Measurements from ENCODE around the gene CPNE7. TPM values are rescaled to one million over a fixed set of nuclear protein-coding genes. Genes with fewer than 3 reads are reported as not detected.
"Not testable (repeated sequence)": the region's sequence is repeated elsewhere in the genome, so short reads cannot be mapped to it uniquely, and the experiment has no call there.

Gene CPNE7
- total RNA-seq, 1 donor from 2014 or later: 32.2 TPM

DNA sequence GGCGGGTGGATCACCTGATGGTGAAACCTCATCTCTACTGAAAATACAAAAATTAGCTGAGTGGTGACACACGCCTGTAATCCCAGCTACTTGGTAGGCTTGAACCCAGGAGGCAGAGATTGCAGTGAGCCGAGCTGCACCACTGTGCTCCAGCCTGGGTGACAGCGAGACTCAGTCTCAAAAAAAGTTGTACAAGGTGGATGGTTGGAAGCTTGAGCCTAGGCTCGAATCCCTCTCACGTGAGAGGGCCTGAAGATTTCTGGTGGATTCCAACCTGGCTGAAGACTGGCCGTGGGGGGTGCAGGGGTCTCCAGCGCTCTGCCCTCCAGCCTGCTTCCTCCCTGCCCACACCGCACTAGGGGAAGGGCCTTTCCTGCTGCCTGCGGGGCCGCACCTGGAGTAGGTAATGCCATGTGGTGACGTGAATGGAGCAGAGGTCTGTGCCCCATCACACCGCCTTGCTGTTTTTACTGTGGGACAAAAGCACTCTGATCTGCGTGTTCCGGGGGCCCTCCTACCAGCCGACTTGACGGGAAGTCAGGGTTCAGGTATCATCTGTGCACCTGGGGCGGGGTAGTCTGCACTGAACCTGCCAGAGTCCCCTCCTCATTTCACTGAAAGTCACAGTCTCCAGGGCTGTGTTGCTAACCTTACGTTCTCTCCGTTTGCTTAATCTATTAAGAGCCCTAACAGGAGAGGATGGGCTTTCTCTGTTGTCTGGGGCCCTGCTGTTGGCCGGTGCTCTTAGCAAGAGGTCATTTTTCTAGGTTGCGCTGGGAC lies 10.9 kb upstream of the CPNE7 start:
- intact Hi-C loops (cut with micrococcal nuclease): loop anchor here (5.0 kb wide), 1 partner anchor 752 kb away; the partner anchor contains the start of gene APRT
- no peaks in the 10 kb centered on the region for H3K9me3 Mint-ChIP-seq
- H3K27ac Mint-ChIP-seq: no peak overlapping the region
- peaks cover 46% of the 10 kb centered on the region for H3K4me1 Mint-ChIP-seq (ENCODE audit: low read depth)
- H3K36me3 Mint-ChIP-seq (ENCODE audit: low read depth): peaks cover 41% of the 10 kb centered on the region
- H3K27me3 Mint-ChIP-seq (ENCODE audit: insufficient read depth): no peaks in the 10 kb centered on the region
- peak overlapping the region; percentile 98 for H3K4me3 Mint-ChIP-seq
- no peak for DNase-seq (ENCODE audit: low spot score)

DNA sequence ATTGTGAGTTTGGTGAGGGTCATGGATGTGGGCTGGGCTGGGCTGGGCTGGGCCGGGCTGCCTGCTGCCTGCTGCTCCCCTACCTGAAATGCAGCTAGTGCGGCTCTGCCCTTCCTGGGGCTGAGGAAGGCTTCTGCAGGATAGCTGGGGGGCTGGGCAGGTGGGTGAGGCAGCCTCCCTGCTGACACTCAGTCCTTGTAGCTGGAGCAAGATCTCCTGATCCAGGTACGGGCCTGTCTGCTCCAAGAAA lies 10.4 kb upstream of the CPNE7 start:
- H3K4me1 Mint-ChIP-seq (ENCODE audit: low read depth): peaks cover 42% of the 10 kb centered on the region
- H3K9me3 Mint-ChIP-seq: no peaks in the 10 kb centered on the region

GRCh38 chr16:89565506-89566372 lies 9.8 kb upstream of the CPNE7 start:
- H3K4me1 Mint-ChIP-seq (ENCODE audit: low read depth): peaks cover 42% of the 10 kb centered on the region
- peak overlapping the region; percentile 29 for H3K27ac Mint-ChIP-seq
- H3K9me3 Mint-ChIP-seq: no peaks in the 10 kb centered on the region
- peak overlapping the region; percentile 69 for H3K4me3 Mint-ChIP-seq
- DNase-seq (ENCODE audit: low spot score): peak; percentile 38
- H3K27me3 Mint-ChIP-seq (ENCODE audit: insufficient read depth): no peaks in the 10 kb centered on the region
- intact Hi-C loops (cut with micrococcal nuclease): no loop called here
- H3K36me3 Mint-ChIP-seq (ENCODE audit: low read depth): peaks cover 41% of the 10 kb centered on the region

More for the DNA sequence above, 10.4 kb upstream of the CPNE7 start:
- DNase-seq (ENCODE audit: low spot score): no peak
- peaks cover 41% of the 10 kb centered on the region for H3K36me3 Mint-ChIP-seq (ENCODE audit: low read depth)
- intact Hi-C loops (cut with micrococcal nuclease): no loop called here
- H3K27me3 Mint-ChIP-seq (ENCODE audit: insufficient read depth): no peaks in the 10 kb centered on the region
- peak overlapping the region; percentile 69 for H3K4me3 Mint-ChIP-seq
- no peak overlapping the region for H3K27ac Mint-ChIP-seq

DNA sequence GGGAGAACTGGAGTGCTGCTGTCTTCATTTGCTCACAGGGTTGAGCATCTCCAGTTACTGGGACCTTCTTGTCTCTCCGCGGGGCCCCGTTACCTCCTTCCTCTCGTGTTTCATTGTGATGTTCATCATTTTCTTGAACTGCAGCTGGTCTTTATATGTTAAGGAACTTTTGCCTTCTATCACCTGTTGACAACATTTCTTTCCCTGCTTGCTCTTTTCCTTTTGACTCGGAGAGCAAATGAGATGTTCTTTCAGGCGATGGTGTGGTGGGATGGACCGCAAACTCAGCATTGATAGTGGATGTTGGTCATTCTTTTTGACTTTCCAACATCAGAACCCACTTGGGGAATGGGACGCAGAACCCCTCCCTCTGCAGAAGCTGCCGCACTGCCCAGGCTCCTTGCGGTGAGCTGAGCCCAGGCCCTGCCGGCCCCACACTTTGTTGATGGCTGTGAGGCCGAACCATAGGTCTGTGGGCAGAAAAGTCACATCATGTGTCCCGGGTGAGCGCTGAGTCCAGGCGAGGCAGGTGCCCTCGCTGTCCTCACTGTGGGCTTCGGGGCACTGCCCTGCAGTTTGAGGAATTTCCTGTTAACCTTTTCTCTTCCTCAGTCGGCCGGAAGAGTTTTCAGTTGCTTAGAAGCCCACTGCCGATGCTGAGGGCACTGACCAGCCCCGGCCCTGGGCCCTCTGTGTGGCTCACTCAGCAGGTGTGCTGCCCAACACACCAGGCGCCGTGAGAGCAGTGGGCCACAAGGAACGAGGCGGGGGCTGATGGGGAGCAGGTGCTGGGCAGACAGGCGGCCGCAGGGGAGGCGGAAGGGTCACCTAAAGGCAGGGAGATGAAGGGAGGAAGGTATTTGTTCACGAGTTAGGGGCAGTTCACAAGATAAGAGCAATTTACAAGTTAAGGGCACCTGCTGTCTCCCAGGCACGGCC lies 7.6 kb upstream of the CPNE7 start:
- H3K9me3 Mint-ChIP-seq: no peaks in the 10 kb centered on the region
- DNase-seq (ENCODE audit: low spot score): no peak
- intact Hi-C loops (cut with micrococcal nuclease): no loop called here
- peaks cover 11% of the 10 kb centered on the region for H3K27me3 Mint-ChIP-seq (ENCODE audit: insufficient read depth)
- no peak overlapping the region for H3K4me3 Mint-ChIP-seq
- peaks cover 36% of the 10 kb centered on the region for H3K4me1 Mint-ChIP-seq (ENCODE audit: low read depth)
- peaks cover 24% of the 10 kb centered on the region for H3K36me3 Mint-ChIP-seq (ENCODE audit: low read depth)
- no peak overlapping the region for H3K27ac Mint-ChIP-seq

- Mint-ChIP-seq H3K36me3 (ENCODE audit: low read depth) (peaks cover 10% of the 10 kb centered on the region), H3K4me1 (ENCODE audit: low read depth) (peaks cover 26% of the 10 kb centered on the region), H3K27me3 (ENCODE audit: insufficient read depth) (peaks cover 17% of the 10 kb centered on the region), H3K4me3 (no peak overlapping the region), H3K27ac (no peak overlapping the region), H3K9me3 (no peaks in the 10 kb centered on the region)
- intact Hi-C loops (cut with micrococcal nuclease): no loop called here
- no peak for DNase-seq (ENCODE audit: low spot score)
Measured at GRCh38 chr16:89569506-89570341, 5.8 kb upstream of the CPNE7 start.

DNA sequence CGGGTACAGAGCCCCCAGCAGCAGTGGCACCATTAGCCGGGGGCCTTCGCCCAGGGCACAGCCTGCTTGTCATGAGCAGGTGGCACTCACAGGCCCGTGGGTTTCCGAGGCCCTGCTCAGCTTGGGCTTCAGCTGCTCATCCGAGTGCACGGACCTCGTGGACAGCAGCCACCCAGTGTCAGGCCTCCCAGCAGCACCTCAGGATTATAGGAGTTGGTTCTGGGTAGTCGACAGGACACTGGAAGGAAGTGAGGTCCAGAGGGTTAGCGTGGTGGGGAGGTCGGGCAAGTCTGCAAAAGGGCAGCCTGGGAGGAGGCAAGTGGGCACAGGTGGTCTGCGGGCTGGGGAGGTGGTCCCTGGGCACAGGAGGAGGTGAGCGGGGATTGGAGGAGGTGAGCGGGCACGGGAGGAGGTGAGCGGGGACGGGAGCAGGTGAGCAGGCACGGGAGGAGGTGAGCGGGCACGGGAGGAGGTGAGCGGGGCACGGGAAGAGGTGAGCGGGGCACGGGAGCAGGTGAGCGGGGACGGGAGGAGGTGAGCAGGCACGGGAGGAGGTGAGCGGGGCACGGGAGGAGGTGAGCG lies 5.1 kb upstream of the CPNE7 start:
- Mint-ChIP-seq H3K4me3 (no peak overlapping the region), H3K27me3 (ENCODE audit: insufficient read depth) (peaks cover 17% of the 10 kb centered on the region), H3K4me1 (ENCODE audit: low read depth) (peaks cover 21% of the 10 kb centered on the region), H3K9me3 (no peaks in the 10 kb centered on the region), H3K36me3 (ENCODE audit: low read depth) (peaks cover 3% of the 10 kb centered on the region), H3K27ac (no peak overlapping the region)
- intact Hi-C loops (cut with micrococcal nuclease): no loop called here
- DNase-seq (ENCODE audit: low spot score): no peak

GRCh38 chr16:89570983-89571598 lies 4.5 kb upstream of the CPNE7 start:
- intact Hi-C loops (cut with micrococcal nuclease); H3K36me3 Mint-ChIP-seq (ENCODE audit: low read depth); H3K27ac Mint-ChIP-seq; H3K9me3 Mint-ChIP-seq; DNase-seq (ENCODE audit: low spot score); H3K4me3 Mint-ChIP-seq: not testable (repeated sequence)
- H3K4me1 Mint-ChIP-seq (ENCODE audit: low read depth): peaks cover 14% of the 10 kb centered on the region
- peaks cover 17% of the 10 kb centered on the region for H3K27me3 Mint-ChIP-seq (ENCODE audit: insufficient read depth)

DNA sequence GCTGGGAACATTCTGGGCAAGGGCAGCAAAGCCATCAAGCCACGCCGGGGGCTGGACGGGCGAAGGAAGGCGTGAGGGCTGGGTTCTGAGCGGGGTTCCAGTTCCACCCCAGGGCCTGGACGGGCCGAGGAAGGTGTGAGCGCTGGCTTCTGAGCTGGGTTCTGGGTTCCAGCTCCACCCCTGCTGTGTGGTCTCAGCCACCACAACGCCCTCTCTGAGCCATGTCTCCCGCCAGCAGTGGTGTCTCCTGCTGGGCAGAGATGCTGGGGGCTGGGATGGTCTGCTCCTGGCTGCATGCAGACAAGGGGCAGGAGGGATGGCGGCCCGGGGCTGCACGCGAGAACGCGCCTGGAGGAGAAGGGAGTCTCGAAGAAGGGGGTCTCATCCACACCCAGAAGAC lies 3.9 kb upstream of the CPNE7 start:
- Mint-ChIP-seq H3K36me3 (ENCODE audit: low read depth) (peaks cover 2% of the 10 kb centered on the region), H3K27me3 (ENCODE audit: insufficient read depth) (peaks cover 17% of the 10 kb centered on the region), H3K9me3 (no peaks in the 10 kb centered on the region), H3K4me1 (ENCODE audit: low read depth) (peaks cover 10% of the 10 kb centered on the region), H3K4me3 (no peak overlapping the region), H3K27ac (no peak overlapping the region)
- intact Hi-C loops (cut with micrococcal nuclease): no loop called here
- no peak for DNase-seq (ENCODE audit: low spot score)

DNA sequence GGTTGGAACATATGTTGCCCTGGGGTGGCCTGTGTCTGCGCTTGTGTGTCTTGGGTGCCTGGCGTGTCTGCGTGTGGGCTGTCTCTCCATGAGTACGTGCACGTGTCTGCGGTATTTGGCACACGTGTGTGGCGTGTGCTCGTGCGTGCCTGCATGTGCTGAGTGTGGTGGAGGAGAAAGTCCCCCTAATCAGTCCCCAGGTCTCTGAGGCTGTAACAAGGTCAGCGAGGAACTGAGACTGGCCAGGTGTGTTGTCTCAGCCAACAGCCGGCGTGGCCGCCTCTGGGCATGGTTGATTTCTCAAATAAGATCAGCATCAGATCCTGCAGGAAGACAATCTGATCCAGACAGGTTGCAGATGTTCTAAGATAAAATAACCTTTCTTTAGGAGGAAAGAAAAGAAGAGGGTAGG lies 3.5 kb upstream of the CPNE7 start:
- Mint-ChIP-seq H3K9me3 (no peaks in the 10 kb centered on the region), H3K4me1 (ENCODE audit: low read depth) (peaks cover 10% of the 10 kb centered on the region), H3K4me3 (no peak overlapping the region), H3K27ac (no peak overlapping the region), H3K36me3 (ENCODE audit: low read depth) (peaks cover 2% of the 10 kb centered on the region), H3K27me3 (ENCODE audit: insufficient read depth) (peaks cover 19% of the 10 kb centered on the region)
- no peak for DNase-seq (ENCODE audit: low spot score)
- intact Hi-C loops (cut with micrococcal nuclease): no loop called here

GRCh38 chr16:89572485-89573205 lies 2.9 kb upstream of the CPNE7 start:
- peaks cover 10% of the 10 kb centered on the region for H3K4me1 Mint-ChIP-seq (ENCODE audit: low read depth)
- DNase-seq (ENCODE audit: low spot score): no peak
- H3K9me3 Mint-ChIP-seq: no peaks in the 10 kb centered on the region
- intact Hi-C loops (cut with micrococcal nuclease): no loop called here
- no peak overlapping the region for H3K27ac Mint-ChIP-seq
- H3K4me3 Mint-ChIP-seq: no peak overlapping the region
- peaks cover 22% of the 10 kb centered on the region for H3K27me3 Mint-ChIP-seq (ENCODE audit: insufficient read depth)
- peaks cover under 1% of the 10 kb centered on the region for H3K36me3 Mint-ChIP-seq (ENCODE audit: low read depth)
